PC-9 (cell line): ENCODE measurements around the gene CHIA. TPM values are rescaled to one million over a fixed set of nuclear protein-coding genes. Genes with fewer than 3 reads are reported as not detected.

Experiments used
- BruUV-seq: library from RNA; stranded (reverse); fragments of 400-500 nt; replicated peaks from 2 replicates; lab custom pipeline; 2021; lab: Mats Ljungman, UMichigan
- CTCF ChIA-PET: fragments of 300-600 bp; sonication (Branson Sonifier 250); formaldehyde crosslinking; loops from one replicate; lab custom pipeline; 2022; ENCODE audit warnings: antibody characterized with exemption; lab: Charles Lee
- POLR2A ChIA-PET: fragments of 300-600 bp; sonication (Branson Sonifier 250); formaldehyde crosslinking; loops from one replicate; lab custom pipeline; 2022; ENCODE audit warnings: antibody characterized with exemption; ENCODE audit not compliant: unreplicated experiment; lab: Charles Lee
- DNase-seq, 2 experiments: peaks; one replicate each; pipeline versions ENCODE4 v3.0.0 to v3.0.0-alpha.2; 2015 to 2022; ENCODE audit warnings: mixed read lengths in 1 of 2
- H2AFZ ChIP-seq: fragments of 200-600 bp; sonication (generic); 2 replicates; pipeline ENCODE4 v1.8.1; 2017; ENCODE audit warnings: antibody characterized with exemption
- H3F3A ChIP-seq: fragments of 200-600 bp; sonication (generic); 2 replicates; pipeline ENCODE4 v1.8.1; 2017; ENCODE audit warnings: antibody characterized with exemption, mild to moderate bottlenecking, low read depth; ENCODE audit not compliant: insufficient read depth
- H3K27ac ChIP-seq: fragments of 200-600 bp; sonication (generic); 2 replicates; pipeline ENCODE4 v1.6.1; 2016; ENCODE audit warnings: mixed run types
- H3K27me3 ChIP-seq: fragments of 200-600 bp; sonication (generic); 2 replicates; pipeline ENCODE4 v1.6.1; 2016; ENCODE audit warnings: low read depth, mixed run types; ENCODE audit not compliant: insufficient read depth
- H3K36me3 ChIP-seq: fragments of 200-600 bp; sonication (generic); 2 replicates; pipeline ENCODE4 v1.6.1; 2016; ENCODE audit warnings: low read depth, mixed run types
- H3K4me1 ChIP-seq: fragments of 200-600 bp; sonication (generic); replicated peaks from 2 replicates; pipeline ENCODE4 v1.6.1; 2016; ENCODE audit warnings: mixed run types; ENCODE audit not compliant: insufficient read depth
- H3K4me2 ChIP-seq: fragments of 200-600 bp; sonication (generic); 2 replicates; pipeline ENCODE4 v1.6.1; 2017; ENCODE audit warnings: mixed run types
- H3K4me3 ChIP-seq: fragments of 200-600 bp; sonication (generic); 2 replicates; pipeline ENCODE4 v1.6.1; 2016; ENCODE audit warnings: mixed run types
- H3K79me2 ChIP-seq: fragments of 200-600 bp; sonication (generic); 2 replicates; pipeline ENCODE4 v1.6.1; 2017; ENCODE audit warnings: low read depth, mixed run types
- H3K9me2 ChIP-seq: fragments of 200-600 bp; sonication (generic); 2 replicates; pipeline ENCODE4 v1.8.1; 2017; ENCODE audit warnings: mild to moderate bottlenecking; ENCODE audit not compliant: insufficient read depth
- H3K9me3 ChIP-seq: fragments of 200-600 bp; sonication (generic); 2 replicates; pipeline ENCODE4 v1.8.1; 2016; ENCODE audit warnings: low read depth; ENCODE audit not compliant: insufficient read depth
- H4K20me1 ChIP-seq: fragments of 200-600 bp; sonication (generic); 2 replicates; pipeline ENCODE4 v1.8.1; 2017; ENCODE audit not compliant: insufficient read depth
- CTCF ChIP-seq: fragments of 200-600 bp; sonication (generic); conservative IDR thresholded peaks from 2 replicates; pipeline ENCODE4 v1.6.1; 2017; ENCODE audit warnings: mixed run types, antibody characterized with exemption, mild to moderate bottlenecking, moderate library complexity
- EZH2 ChIP-seq: fragments of 200-600 bp; sonication (generic); IDR thresholded peaks from 2 replicates; pipeline ENCODE4 v1.8.0; 2017; ENCODE audit warnings: antibody characterized with exemption, low read depth
- intact Hi-C: fragments of 100-400 bp; cut with micrococcal nuclease; formaldehyde crosslinking; loops from one replicate; pipeline ENCODE4 v1.10.0; 2022; ENCODE audit not compliant: unreplicated experiment
- total RNA-seq: library from RNA; stranded (reverse); gene quantifications from 2 replicates; pipeline ENCODE4 v1.2.3, GENCODE V29; 2021

The CHIA gene
- total RNA-seq, 1 experiment from 2014 or later = not detected

- no peak overlapping the region for H3K4me3 ChIP-seq
- no peak overlapping the region for H2AFZ ChIP-seq
- BruUV-seq = no TSS peak
- H3K79me2 ChIP-seq = no peaks in the 10 kb centered on the region
- no peak overlapping the region for H3K4me2 ChIP-seq
- H3K4me1 ChIP-seq = no peaks in the 10 kb centered on the region
- no peaks in the 10 kb centered on the region for H3K36me3 ChIP-seq
- DNase-seq = no peak
- H3K27me3 ChIP-seq = peaks cover 42% of the 10 kb centered on the region
- H3K9me3 ChIP-seq = no peaks in the 10 kb centered on the region
- no peaks in the 10 kb centered on the region for H4K20me1 ChIP-seq
- no peaks in the 10 kb centered on the region for H3F3A ChIP-seq
- ChIA-PET POLR2A (no interaction called here), CTCF (no interaction called here)
- H3K27ac ChIP-seq = no peak overlapping the region
- TF ChIP-seq EZH2 = no peak
- TF ChIP-seq CTCF = no peak
- intact Hi-C loops = no loop called here
- no peaks in the 10 kb centered on the region for H3K9me2 ChIP-seq
These were observed 71.1 kb downstream of the CHIA start for GRCh38 chr1:111361761-111362160.

DNA sequence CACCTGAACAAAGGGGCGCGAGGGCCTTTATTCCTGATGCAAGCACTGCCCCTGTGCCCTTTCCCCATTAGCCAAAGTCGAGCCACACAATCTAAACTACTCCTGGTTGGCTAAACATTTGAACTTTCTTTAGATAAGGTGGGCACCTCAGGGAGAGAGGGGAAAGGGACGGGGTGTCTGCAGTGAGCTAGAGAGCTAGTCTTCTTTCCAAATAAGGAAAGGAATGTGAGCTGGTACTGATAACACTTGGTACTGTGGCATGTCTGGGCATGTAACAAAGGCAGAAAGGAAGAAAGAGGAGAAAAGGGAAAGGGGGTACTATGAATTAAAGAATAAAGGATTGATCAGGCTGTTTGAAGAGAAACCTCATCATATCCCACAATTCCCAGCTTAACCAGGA, 74.0 kb downstream of the CHIA start:
- Histone ChIP-seq H3K27me3 (peaks cover 61% of the 10 kb centered on the region), H3K27ac (no peak overlapping the region), H3K36me3 (no peaks in the 10 kb centered on the region), H2AFZ (no peak overlapping the region), H3K9me2 (no peaks in the 10 kb centered on the region), H3K9me3 (no peaks in the 10 kb centered on the region), H4K20me1 (no peaks in the 10 kb centered on the region), H3K4me1 (no peaks in the 10 kb centered on the region), H3F3A (no peaks in the 10 kb centered on the region), H3K4me3 (no peak overlapping the region), H3K4me2 (no peak overlapping the region), H3K79me2 (no peaks in the 10 kb centered on the region)
- DNase-seq = no peak
- intact Hi-C loops = no loop called here
- CTCF ChIA-PET = no interaction called here
- TF ChIP-seq CTCF (no peak), EZH2 (no peak)
- BruUV-seq = no TSS peak
- POLR2A ChIA-PET = no interaction called here

- no TSS peak for BruUV-seq
- no peaks in the 10 kb centered on the region for H3K36me3 ChIP-seq
- intact Hi-C loops = no loop called here
- H3F3A ChIP-seq = no peaks in the 10 kb centered on the region
- H3K9me2 ChIP-seq = 0 out of 2 replicates have a peak, but pooled peaks cover 3% of the 10 kb centered on the region
- H3K9me3 ChIP-seq = no peaks in the 10 kb centered on the region
- no peaks in the 10 kb centered on the region for H4K20me1 ChIP-seq
- no peaks in the 10 kb centered on the region for H3K79me2 ChIP-seq
- POLR2A ChIA-PET = no interaction called here
- peaks cover 76% of the 10 kb centered on the region for H3K27me3 ChIP-seq
- no peak overlapping the region for H3K27ac ChIP-seq
- no peaks in the 10 kb centered on the region for H3K4me1 ChIP-seq
- no peak overlapping the region for H3K4me2 ChIP-seq
- no peak overlapping the region for H2AFZ ChIP-seq
- H3K4me3 ChIP-seq = no peak overlapping the region
- TF ChIP-seq CTCF = no peak
- no peak for TF ChIP-seq EZH2
- DNase-seq = no peak
- CTCF ChIA-PET = no interaction called here
These were observed 75.6 kb downstream of the CHIA start for GRCh38 chr1:111366256-111366655.
